Tibial nerve (tissue), 4 donors: ENCODE data around the gene DGLUCY.
"Not testable (repeated sequence)": the region's sequence is repeated elsewhere in the genome, so short reads cannot be mapped to it uniquely, and the experiment has no call there.

Source experiments
- EP300 ChIP-seq, 2 donors: sonication (generic); formaldehyde crosslinking; IDR thresholded peaks; one replicate each; pipeline ENCODE4 v1.6.1; 2017; ENCODE audit warnings: antibody characterized with exemption in 2 of 2, mild to moderate bottlenecking in 1 of 2
- POLR2A ChIP-seq, 2 donors: fragments of 450-650 bp; IDR thresholded peaks; one replicate each; pipeline ENCODE4 v1.6.1; 2017; ENCODE audit warnings: antibody characterized with exemption in 2 of 2, mild to moderate bottlenecking in 2 of 2, moderate library complexity in 2 of 2
- TF ChIP-seq, protein P1 (sequence below), 5 experiments: fragments of 200-600 bp in 3 of 5; fragments of 450-650 bp in 2 of 5; sonication (generic) in 3 of 5; IDR thresholded peaks; one replicate each; pipeline ENCODE4 v1.5.1; 2016 to 2019; ENCODE audit warnings: antibody characterized with exemption in 5 of 5, mild to moderate bottlenecking in 3 of 5, moderate library complexity in 2 of 5

DNA sequence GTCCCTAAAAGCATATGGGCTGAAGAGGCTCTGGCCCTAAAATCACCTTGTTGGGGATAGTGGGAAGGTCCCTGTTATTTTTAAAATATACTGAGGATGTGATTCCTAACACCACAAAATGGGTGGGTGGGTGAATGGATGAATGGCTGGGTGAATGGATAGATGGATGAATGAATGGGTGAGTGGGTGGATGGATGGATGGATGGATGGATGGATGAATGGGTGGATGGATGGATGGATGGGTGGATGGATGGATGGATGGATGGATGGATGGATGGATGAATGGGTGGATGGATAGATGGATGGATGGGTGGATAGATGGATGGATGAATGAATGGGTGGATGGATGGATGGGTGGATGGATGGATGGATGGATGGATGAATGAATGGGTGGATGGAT is 43.0 kb downstream of the DGLUCY start:
- TF ChIP-seq, protein P1, sequence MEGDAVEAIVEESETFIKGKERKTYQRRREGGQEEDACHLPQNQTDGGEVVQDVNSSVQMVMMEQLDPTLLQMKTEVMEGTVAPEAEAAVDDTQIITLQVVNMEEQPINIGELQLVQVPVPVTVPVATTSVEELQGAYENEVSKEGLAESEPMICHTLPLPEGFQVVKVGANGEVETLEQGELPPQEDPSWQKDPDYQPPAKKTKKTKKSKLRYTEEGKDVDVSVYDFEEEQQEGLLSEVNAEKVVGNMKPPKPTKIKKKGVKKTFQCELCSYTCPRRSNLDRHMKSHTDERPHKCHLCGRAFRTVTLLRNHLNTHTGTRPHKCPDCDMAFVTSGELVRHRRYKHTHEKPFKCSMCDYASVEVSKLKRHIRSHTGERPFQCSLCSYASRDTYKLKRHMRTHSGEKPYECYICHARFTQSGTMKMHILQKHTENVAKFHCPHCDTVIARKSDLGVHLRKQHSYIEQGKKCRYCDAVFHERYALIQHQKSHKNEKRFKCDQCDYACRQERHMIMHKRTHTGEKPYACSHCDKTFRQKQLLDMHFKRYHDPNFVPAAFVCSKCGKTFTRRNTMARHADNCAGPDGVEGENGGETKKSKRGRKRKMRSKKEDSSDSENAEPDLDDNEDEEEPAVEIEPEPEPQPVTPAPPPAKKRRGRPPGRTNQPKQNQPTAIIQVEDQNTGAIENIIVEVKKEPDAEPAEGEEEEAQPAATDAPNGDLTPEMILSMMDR (IDR thresholded peaks at IDR 0.05): not testable (repeated sequence)
- not testable (repeated sequence) for TF ChIP-seq POLR2A, EP300 (IDR thresholded peaks at IDR 0.05)
